OCI-LY7 (cell line): ENCODE data around the gene PRR15L. TPM values are rescaled to one million over a fixed set of nuclear protein-coding genes. Genes with fewer than 3 reads are reported as not detected.

ENCODE experiments used
- BruUV-seq: library from RNA; stranded (reverse); fragments of 400-500 nt; replicated peaks from 2 replicates; lab custom pipeline; 2021; lab: Mats Ljungman, UMichigan
- CTCF ChIA-PET: fragments of 300-600 bp; sonication (Branson Sonifier 250); formaldehyde crosslinking; loops from one replicate; lab custom pipeline; 2022; ENCODE audit warnings: antibody characterized with exemption; ENCODE audit not compliant: unreplicated experiment; lab: Charles Lee
- POLR2A ChIA-PET: fragments of 300-600 bp; sonication (Branson Sonifier 250); formaldehyde crosslinking; loops from one replicate; lab custom pipeline; 2022; ENCODE audit warnings: antibody characterized with exemption; lab: Charles Lee
- DNase-seq: peaks from one replicate; pipeline ENCODE4 v3.0.0-alpha.2; 2015; ENCODE audit warnings: low spot score
- H2AFZ ChIP-seq: fragments of 200-600 bp; sonication (generic), shearing (Covaris generic); 2 replicates; pipeline ENCODE4 v1.6.1; 2014; ENCODE audit warnings: mild to moderate bottlenecking, antibody characterized with exemption, low read length, moderate library complexity
- H3K27ac ChIP-seq: fragments of 200-600 bp; sonication (generic); 2 replicates; pipeline ENCODE4 v1.5.1; 2014; ENCODE audit warnings: mixed run types, low read depth, mild to moderate bottlenecking, moderate library complexity, low read length, inconsistent platforms; ENCODE audit not compliant: poor library complexity, severe bottlenecking
- H3K36me3 ChIP-seq: fragments of 200-600 bp; sonication (generic); 2 replicates; pipeline ENCODE4 v1.6.1; 2014; ENCODE audit warnings: mild to moderate bottlenecking, antibody characterized with exemption, low read length, moderate library complexity, mixed read lengths; ENCODE audit not compliant: insufficient read depth
- H3K4me1 ChIP-seq: fragments of 200-600 bp; sonication (generic); 2 replicates; pipeline ENCODE4 v1.5.1; 2014; ENCODE audit warnings: mild to moderate bottlenecking, low read length; ENCODE audit not compliant: insufficient read depth, poor library complexity, severe bottlenecking
- H3K4me2 ChIP-seq: fragments of 200-600 bp; sonication (generic); 2 replicates; pipeline ENCODE4 v1.6.1; 2014; ENCODE audit warnings: mild to moderate bottlenecking, low read length
- H3K4me3 ChIP-seq: fragments of 200-600 bp; sonication (generic); 2 replicates; pipeline ENCODE4 v1.5.1; 2014; ENCODE audit warnings: mild to moderate bottlenecking, low read depth, low read length; ENCODE audit not compliant: poor library complexity, severe bottlenecking
- H3K79me2 ChIP-seq: fragments of 200-600 bp; sonication (generic); 2 replicates; pipeline ENCODE4 v1.6.1; 2016; ENCODE audit warnings: low read depth, mild to moderate bottlenecking, low read length, moderate library complexity, mixed read lengths; ENCODE audit not compliant: insufficient read depth
- H3K9me2 ChIP-seq: fragments of 200-600 bp; sonication (generic); 2 replicates; pipeline ENCODE4 v1.6.1; 2016; ENCODE audit warnings: mild to moderate bottlenecking, low read length, mixed read lengths; ENCODE audit not compliant: insufficient read depth
- H3K9me3 ChIP-seq: fragments of 200-600 bp; sonication (generic); 2 replicates; pipeline ENCODE4 v1.6.1; 2014; ENCODE audit warnings: mild to moderate bottlenecking, mixed run types, low read length, mixed read lengths
- H4K20me1 ChIP-seq: fragments of 200-600 bp; sonication (generic); 2 replicates; pipeline ENCODE4 v1.6.1; 2014; ENCODE audit warnings: mild to moderate bottlenecking, antibody characterized with exemption, low read length, moderate library complexity, mixed read lengths; ENCODE audit not compliant: insufficient read depth
- EZH2phosphoT487 ChIP-seq: fragments of 200-600 bp; sonication (generic); IDR thresholded peaks from 2 replicates; pipeline ENCODE4 v1.6.1; 2018; ENCODE audit warnings: low read depth, borderline replicate concordance, mild to moderate bottlenecking, mixed run types, antibody characterized with exemption, low read length, moderate library complexity, mixed read lengths
- intact Hi-C: fragments of 100-400 bp; cut with micrococcal nuclease; formaldehyde crosslinking; loops from one replicate; pipeline ENCODE4 v1.10.0; 2022; ENCODE audit not compliant: unreplicated experiment
- total RNA-seq, 2 experiments: library from RNA; depleted of rRNA in 1 of 2; stranded (reverse); fragments of >200 nt in 1 of 2; shearing (Covaris generic) in 1 of 2; gene quantifications; 2 replicates each; pipeline ENCODE4 v1.2.3, GENCODE V29; 2014 to 2022
- TF ChIP-seq, protein P1 (sequence below): fragments of 200-600 bp; sonication (generic); conservative IDR thresholded peaks from 2 replicates; pipeline ENCODE4 v1.5.1; 2014; ENCODE audit warnings: mild to moderate bottlenecking, antibody characterized with exemption, low read length, moderate library complexity, mixed read lengths

The PRR15L gene
- total RNA-seq, 2 experiments from 2014 or later = not detected

- ChIA-PET CTCF (interaction anchor here (0.6 to 1.7 kb wide), 7 partner anchors 12 to 309 kb away, joined by 3 to 7 read pairs (median 3); partner anchors contain the start of gene PRR15L), POLR2A (interaction anchor here (0.6 to 1.9 kb wide), 11 partner anchors 10 to 95 kb away, joined by 3 to 5 read pairs (median 3); partner anchors contain the start of gene NFE2L1)
- no peak for TF ChIP-seq EZH2phosphoT487
- TF ChIP-seq, protein P1, sequence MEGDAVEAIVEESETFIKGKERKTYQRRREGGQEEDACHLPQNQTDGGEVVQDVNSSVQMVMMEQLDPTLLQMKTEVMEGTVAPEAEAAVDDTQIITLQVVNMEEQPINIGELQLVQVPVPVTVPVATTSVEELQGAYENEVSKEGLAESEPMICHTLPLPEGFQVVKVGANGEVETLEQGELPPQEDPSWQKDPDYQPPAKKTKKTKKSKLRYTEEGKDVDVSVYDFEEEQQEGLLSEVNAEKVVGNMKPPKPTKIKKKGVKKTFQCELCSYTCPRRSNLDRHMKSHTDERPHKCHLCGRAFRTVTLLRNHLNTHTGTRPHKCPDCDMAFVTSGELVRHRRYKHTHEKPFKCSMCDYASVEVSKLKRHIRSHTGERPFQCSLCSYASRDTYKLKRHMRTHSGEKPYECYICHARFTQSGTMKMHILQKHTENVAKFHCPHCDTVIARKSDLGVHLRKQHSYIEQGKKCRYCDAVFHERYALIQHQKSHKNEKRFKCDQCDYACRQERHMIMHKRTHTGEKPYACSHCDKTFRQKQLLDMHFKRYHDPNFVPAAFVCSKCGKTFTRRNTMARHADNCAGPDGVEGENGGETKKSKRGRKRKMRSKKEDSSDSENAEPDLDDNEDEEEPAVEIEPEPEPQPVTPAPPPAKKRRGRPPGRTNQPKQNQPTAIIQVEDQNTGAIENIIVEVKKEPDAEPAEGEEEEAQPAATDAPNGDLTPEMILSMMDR = peak; percentile 85
- H3K27ac ChIP-seq = peak within 1 kb of the TSS; percentile 36
- peak within 1 kb of the TSS; percentile 90 for H3K4me2 ChIP-seq
- H3K9me2 ChIP-seq = no peaks in the 10 kb centered on the region
- no TSS peak for BruUV-seq
- no peaks in the 10 kb centered on the region for H4K20me1 ChIP-seq
- peak within 1 kb of the TSS; percentile 83 for H3K4me3 ChIP-seq
- peaks cover 18% of the 10 kb centered on the region; the same call in 1 of the 2 replicates for H3K79me2 ChIP-seq
- peak within 1 kb of the TSS; percentile 91 for H2AFZ ChIP-seq
- H3K36me3 ChIP-seq = peaks cover 34% of the 10 kb centered on the region
- DNase-seq = peak; percentile 100
- peaks cover 20% of the 10 kb centered on the region for H3K4me1 ChIP-seq
- H3K9me3 ChIP-seq = no peaks in the 10 kb centered on the region
- intact Hi-C loops = loop anchor here (1.0 to 5.0 kb wide), 4 partner anchors 22 to 129 kb away; partner anchors contain the start of genes PNPO, SCRN2 and SP2
Measured at GRCh38 chr17:47970725-47971499, 13.2 kb upstream of the PRR15L start, which contains the start of gene CDK5RAP3. Gene CDK5RAP3 (plus strand): TSS chr17:47971113. CDS start chr17:47971147, 34 bp downstream.

- no peaks in the 10 kb centered on the region for H3K9me2 ChIP-seq
- BruUV-seq = no TSS peak
- H2AFZ ChIP-seq = peak overlapping the region; percentile 91
- peaks cover 20% of the 10 kb centered on the region for H3K4me1 ChIP-seq
- no peaks in the 10 kb centered on the region for H3K9me3 ChIP-seq
- intact Hi-C loops = loop anchor here (1.0 to 5.0 kb wide), 4 partner anchors 21 to 128 kb away; partner anchors contain the start of genes PNPO, SCRN2 and SP2
- POLR2A ChIA-PET = interaction anchor here (0.6 to 1.9 kb wide), 7 partner anchors 18 to 77 kb away, joined by 3 to 5 read pairs (median 4); partner anchors contain the start of gene NFE2L1
- peaks cover 27% of the 10 kb centered on the region for H3K36me3 ChIP-seq
- CTCF ChIA-PET = interaction anchor here (1.0 to 1.7 kb wide), 4 partner anchors 13 to 33 kb away, joined by 3 to 4 read pairs (median 3); no protein-coding TSS in a partner anchor
- H3K4me2 ChIP-seq = peak overlapping the region; percentile 63
- no peak overlapping the region for H3K27ac ChIP-seq
- DNase-seq = no peak
- H3K4me3 ChIP-seq = peak overlapping the region; percentile 40
- TF ChIP-seq, protein P1 = no peak
- H3K79me2 ChIP-seq = peaks cover 18% of the 10 kb centered on the region; the same call in 1 of the 2 replicates
- H4K20me1 ChIP-seq = no peaks in the 10 kb centered on the region
Measured at GRCh38 chr17:47969930-47970724, 12.4 kb upstream of the PRR15L start.
